Astrocyte (in vitro differentiated cells and primary cell): ENCODE results near the gene MTMR12. TPM values are rescaled to one million over a fixed set of nuclear protein-coding genes. Genes with fewer than 3 reads are reported as not detected.
"Not testable (repeated sequence)": the region's sequence is repeated elsewhere in the genome, so short reads cannot be mapped to it uniquely, and the experiment has no call there.

ENCODE experiments used
- DNase-seq: peaks from one replicate; pipeline ENCODE4 v3.0.0-alpha.2; 2010; ENCODE audit warnings: low read depth
- FAIRE-seq: peaks from 2 replicates; lab custom pipeline; 2011; peaks lifted over from hg19 to GRCh38; lab: Jason Lieb, UNC
- H2AFZ ChIP-seq: 2 replicates; pipeline ENCODE4 v1.6.0; 2012; ENCODE audit warnings: low read depth, low read length, inconsistent platforms
- H3K27ac ChIP-seq: 2 replicates; pipeline ENCODE4 v1.5.1; 2011; ENCODE audit warnings: low read depth, low read length, inconsistent platforms
- H3K27me3 ChIP-seq: 2 replicates; pipeline ENCODE4 v1.6.0; 2011; ENCODE audit warnings: low read length, inconsistent platforms; ENCODE audit not compliant: insufficient read depth
- H3K36me3 ChIP-seq: 2 replicates; pipeline ENCODE4 v1.5.1; 2011; ENCODE audit warnings: low read length, inconsistent platforms; ENCODE audit not compliant: insufficient read depth
- H3K4me1 ChIP-seq: 2 replicates; pipeline ENCODE4 v1.5.1; 2011; ENCODE audit warnings: low read length, inconsistent platforms; ENCODE audit not compliant: insufficient read depth
- H3K4me2 ChIP-seq: 2 replicates; pipeline ENCODE4 v1.6.0; 2012; ENCODE audit warnings: low read length, inconsistent platforms
- H3K4me3 ChIP-seq: 2 replicates; pipeline ENCODE4 v1.5.1; 2011; ENCODE audit warnings: low read depth, mild to moderate bottlenecking, low read length, inconsistent platforms; ENCODE audit not compliant: insufficient read depth
- H3K79me2 ChIP-seq: 2 replicates; pipeline ENCODE4 v1.6.0; 2012; ENCODE audit warnings: mild to moderate bottlenecking, low read length, inconsistent platforms; ENCODE audit not compliant: insufficient read depth
- H3K9ac ChIP-seq: 2 replicates; pipeline ENCODE4 v1.6.0; 2012; ENCODE audit warnings: mild to moderate bottlenecking, low read length, inconsistent platforms
- H3K9me3 ChIP-seq: 2 replicates; pipeline ENCODE4 v1.5.1; 2012; ENCODE audit warnings: low read depth, mild to moderate bottlenecking, low read length, inconsistent platforms; ENCODE audit not compliant: insufficient read depth
- H4K20me1 ChIP-seq: 2 replicates; pipeline ENCODE4 v1.6.0; 2012; ENCODE audit warnings: low read length, inconsistent platforms; ENCODE audit not compliant: insufficient read depth
- H3K27ac Mint-ChIP-seq: one replicate; pipeline ENCODE4 v1.8.0; 2021; ENCODE audit warnings: mild to moderate bottlenecking, mixed read lengths; ENCODE audit not compliant: unreplicated experiment
- H3K27me3 Mint-ChIP-seq: one replicate; pipeline ENCODE4 v1.8.0; 2021; ENCODE audit warnings: low read depth, mixed read lengths; ENCODE audit not compliant: unreplicated experiment
- H3K36me3 Mint-ChIP-seq: one replicate; pipeline ENCODE4 v1.8.0; 2021; ENCODE audit warnings: low read depth, mixed read lengths; ENCODE audit not compliant: unreplicated experiment
- H3K4me1 Mint-ChIP-seq: one replicate; pipeline ENCODE4 v1.8.0; 2021; ENCODE audit warnings: low read depth, mixed read lengths; ENCODE audit not compliant: unreplicated experiment
- H3K4me3 Mint-ChIP-seq: one replicate; pipeline ENCODE4 v1.8.0; 2021; ENCODE audit warnings: mild to moderate bottlenecking, moderate library complexity, mixed read lengths; ENCODE audit not compliant: unreplicated experiment
- H3K9me3 Mint-ChIP-seq: one replicate; pipeline ENCODE4 v1.8.0; 2021; ENCODE audit warnings: mild to moderate bottlenecking, mixed read lengths; ENCODE audit not compliant: unreplicated experiment
- CTCF ChIP-seq: IDR thresholded peaks from 2 replicates; pipeline ENCODE4 v1.5.1; 2011; ENCODE audit warnings: low read depth, mild to moderate bottlenecking, inconsistent platforms, low read length, moderate library complexity; ENCODE audit not compliant: insufficient read depth
- EZH2 ChIP-seq: IDR thresholded peaks from 2 replicates; pipeline ENCODE4 v1.6.1; 2012; ENCODE audit warnings: mild to moderate bottlenecking, low read length, inconsistent platforms; ENCODE audit not compliant: insufficient read depth
- total RNA-seq: library from RNA; stranded (reverse); gene quantifications from 2 replicates; pipeline ENCODE4 v1.2.1, GENCODE V29; 2021

The MTMR12 gene
- total RNA-seq, 1 donor from 2014 or later, result 23.1 TPM

- Mint-ChIP-seq H3K27me3 (no peaks in the 10 kb centered on the region), H3K4me1 (no peaks in the 10 kb centered on the region), H3K4me3 (no peak overlapping the region), H3K9me3 (peaks cover 5% of the 10 kb centered on the region), H3K27ac (no peak overlapping the region), H3K36me3 (peaks cover 34% of the 10 kb centered on the region)
- no peaks in the 10 kb centered on the region for H3K36me3 ChIP-seq
- no peak overlapping the region for H3K4me2 ChIP-seq
- H3K4me3 ChIP-seq, result no peak overlapping the region
- H3K27me3 ChIP-seq, result no peaks in the 10 kb centered on the region
- no peak for TF ChIP-seq CTCF
- no peak for TF ChIP-seq EZH2
- no peaks in the 10 kb centered on the region for H3K9me3 ChIP-seq
- H4K20me1 ChIP-seq, result peaks cover 35% of the 10 kb centered on the region
- peaks cover 46% of the 10 kb centered on the region for H3K79me2 ChIP-seq
- H3K4me1 ChIP-seq, result no peaks in the 10 kb centered on the region
- no peak overlapping the region for H2AFZ ChIP-seq
- H3K9ac ChIP-seq, result no peak overlapping the region
- FAIRE-seq (no peak), DNase-seq (no peak)
- H3K27ac ChIP-seq, result no peak overlapping the region
Observed at GRCh38 chr5:32290922-32291321, 21.8 kb downstream of the MTMR12 start.

GRCh38 chr5:32290501-32290900, 22.2 kb downstream of the MTMR12 start:
- not testable (repeated sequence) for H3K9me3 Mint-ChIP-seq, H3K27ac Mint-ChIP-seq, H3K27me3 Mint-ChIP-seq, H3K4me3 Mint-ChIP-seq, H3K9ac ChIP-seq, H3K4me3 ChIP-seq, H3K9me3 ChIP-seq, H3K4me1 Mint-ChIP-seq, DNase-seq, H3K27ac ChIP-seq, H3K27me3 ChIP-seq, H3K4me1 ChIP-seq, H3K4me2 ChIP-seq, H2AFZ ChIP-seq, H3K36me3 ChIP-seq, FAIRE-seq
- Histone ChIP-seq H3K79me2 (peaks cover 48% of the 10 kb centered on the region), H4K20me1 (peaks cover 35% of the 10 kb centered on the region)
- H3K36me3 Mint-ChIP-seq, result peaks cover 34% of the 10 kb centered on the region

- FAIRE-seq, H3K27me3 ChIP-seq, H3K4me1 ChIP-seq, H3K4me3 ChIP-seq, H3K4me3 Mint-ChIP-seq, H3K27ac Mint-ChIP-seq, H3K9me3 Mint-ChIP-seq, H2AFZ ChIP-seq, H3K9ac ChIP-seq, H3K36me3 ChIP-seq, H3K4me1 Mint-ChIP-seq, H3K27me3 Mint-ChIP-seq, H3K9me3 ChIP-seq, DNase-seq, H3K4me2 ChIP-seq, H3K27ac ChIP-seq: not testable (repeated sequence)
- H3K36me3 Mint-ChIP-seq, result peaks cover 34% of the 10 kb centered on the region
- Histone ChIP-seq H4K20me1 (peaks cover 30% of the 10 kb centered on the region), H3K79me2 (peaks cover 44% of the 10 kb centered on the region)
Observed at GRCh38 chr5:32289986-32290385, 22.8 kb downstream of the MTMR12 start.

GRCh38 chr5:32288135-32288534, 24.6 kb downstream of the MTMR12 start:
- not testable (repeated sequence) for H3K9me3 ChIP-seq, H3K4me3 Mint-ChIP-seq, H3K4me1 Mint-ChIP-seq, H3K36me3 ChIP-seq, H3K4me3 ChIP-seq, H3K27me3 ChIP-seq, H3K27ac ChIP-seq, H3K4me1 ChIP-seq, FAIRE-seq, H3K27me3 Mint-ChIP-seq, DNase-seq, H3K9me3 Mint-ChIP-seq, H3K4me2 ChIP-seq, H3K27ac Mint-ChIP-seq, H2AFZ ChIP-seq, H3K9ac ChIP-seq
- Histone ChIP-seq H3K79me2 (peaks cover 34% of the 10 kb centered on the region), H4K20me1 (peaks cover 29% of the 10 kb centered on the region)
- peaks cover 32% of the 10 kb centered on the region for H3K36me3 Mint-ChIP-seq

- H3K9ac ChIP-seq, H3K27ac Mint-ChIP-seq, H3K27ac ChIP-seq, H3K27me3 Mint-ChIP-seq, DNase-seq, H3K4me3 ChIP-seq, H3K9me3 Mint-ChIP-seq, H3K4me2 ChIP-seq, H3K4me1 Mint-ChIP-seq, H3K36me3 ChIP-seq, H2AFZ ChIP-seq, H3K4me3 Mint-ChIP-seq, FAIRE-seq, H3K27me3 ChIP-seq, H3K4me1 ChIP-seq, H3K9me3 ChIP-seq: not testable (repeated sequence)
- Histone ChIP-seq H3K79me2 (peaks cover 31% of the 10 kb centered on the region), H4K20me1 (peaks cover 35% of the 10 kb centered on the region)
- H3K36me3 Mint-ChIP-seq, result peaks cover 27% of the 10 kb centered on the region
Observed at GRCh38 chr5:32287525-32287924, 25.2 kb downstream of the MTMR12 start.
